ENCODE results near the gene BRD9. TPM values are rescaled to one million over a fixed set of nuclear protein-coding genes. Genes with fewer than 3 reads are reported as not detected.

BRD9 gene
- total RNA-seq, 4 donors from 2014 or later, result 35.8 to 55.3 (median 49.0) TPM

DNA sequence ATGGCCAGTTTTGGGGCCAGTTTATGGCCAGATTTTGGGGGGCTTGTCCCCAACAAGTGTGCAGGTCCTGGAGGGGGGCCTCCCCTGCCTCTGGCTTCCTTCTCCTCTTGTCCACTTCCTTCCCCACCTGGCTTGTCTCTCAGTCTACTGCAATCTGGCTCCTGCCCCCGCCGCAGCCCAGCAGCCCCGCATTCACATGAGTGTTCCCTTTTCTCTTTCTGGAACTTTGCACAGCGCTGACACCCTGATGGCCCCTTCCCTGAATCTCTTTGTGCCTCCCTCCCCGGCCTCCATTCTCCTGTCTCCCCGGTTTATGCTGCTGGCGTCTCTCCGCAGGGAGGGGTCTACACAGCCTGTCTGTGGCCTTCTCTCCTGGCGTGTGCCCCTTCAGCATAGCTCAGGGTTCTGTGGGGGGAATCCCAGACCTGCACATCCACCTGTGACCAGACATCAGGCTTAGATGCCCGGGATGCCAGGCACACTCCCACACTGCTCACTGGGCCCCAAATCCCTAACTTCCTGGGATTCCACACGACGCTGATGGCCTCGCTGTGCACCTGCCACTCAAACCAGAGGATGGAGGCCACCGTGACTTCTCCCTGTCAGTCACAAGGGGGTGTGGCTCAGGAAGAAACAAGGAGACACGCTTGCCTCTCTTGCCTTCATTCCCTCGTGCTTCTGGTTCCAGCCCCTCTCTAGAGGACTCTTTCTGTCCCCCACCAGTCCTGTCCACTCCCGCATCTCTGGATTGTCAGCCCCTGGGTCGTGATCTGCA is 17.6 kb upstream of the BRD9 start:
- H3K36me3 ChIP-seq, result peaks cover 0 to 19% (median 0%) of the 10 kb centered on the region in 3 donors
- H3K27ac ChIP-seq, result no peak overlapping the region
- H3K9me3 ChIP-seq, result no peaks in the 10 kb centered on the region
- no peak for TF ChIP-seq EP300 (IDR thresholded peaks at IDR 0.05)
- TF ChIP-seq CTCF (IDR thresholded peaks at IDR 0.05), result no peak
- no peak for TF ChIP-seq POLR2A (IDR thresholded peaks at IDR 0.05)
- no peak for DNase-seq (ENCODE audit: low spot score in 2 of 2)
- H3K27me3 ChIP-seq, result no peaks in the 10 kb centered on the region
- H3K4me3 ChIP-seq, result no peak overlapping the region
- no peaks in the 10 kb centered on the region for H3K4me1 ChIP-seq
- WGBS, 2 donors, result 93% methylated on average over 18 of the region's 18 CpGs

DNA sequence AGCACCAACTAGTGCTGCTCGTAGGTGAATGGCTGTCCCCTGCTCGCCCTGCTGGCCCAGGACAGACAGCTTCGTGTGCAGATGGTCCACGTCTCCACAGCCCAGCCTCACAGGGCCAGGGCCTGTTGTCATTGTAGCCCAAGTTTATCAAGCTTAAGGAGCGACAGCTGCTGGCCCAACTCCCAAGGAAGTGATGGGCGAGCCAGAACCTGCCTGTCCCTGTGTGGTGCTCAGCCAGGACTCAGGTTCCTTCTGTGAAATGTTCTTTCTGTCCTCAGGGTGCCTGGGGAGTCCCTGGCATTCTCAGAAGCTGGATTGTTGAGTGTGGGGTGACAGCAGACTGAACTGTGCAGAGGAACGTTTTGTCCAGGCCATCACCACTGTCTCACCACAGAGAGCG is 16.5 kb upstream of the BRD9 start:
- Histone ChIP-seq H3K27me3 (no peaks in the 10 kb centered on the region), H3K4me1 (no peaks in the 10 kb centered on the region), H3K27ac (no peak overlapping the region), H3K9me3 (no peaks in the 10 kb centered on the region), H3K36me3 (peaks cover 0 to 18% (median 0%) of the 10 kb centered on the region in 3 donors), H3K4me3 (no peak overlapping the region)
- whole genome bisulfite sequencing, 2 donors, result 89 to 90% methylated on average over 8 of the region's 8 CpGs
- TF ChIP-seq POLR2A (IDR thresholded peaks at IDR 0.05), result no peak
- no peak for TF ChIP-seq CTCF (IDR thresholded peaks at IDR 0.05)
- no peak for TF ChIP-seq EP300 (IDR thresholded peaks at IDR 0.05)
- no peak for DNase-seq (ENCODE audit: low spot score in 2 of 2)

DNA sequence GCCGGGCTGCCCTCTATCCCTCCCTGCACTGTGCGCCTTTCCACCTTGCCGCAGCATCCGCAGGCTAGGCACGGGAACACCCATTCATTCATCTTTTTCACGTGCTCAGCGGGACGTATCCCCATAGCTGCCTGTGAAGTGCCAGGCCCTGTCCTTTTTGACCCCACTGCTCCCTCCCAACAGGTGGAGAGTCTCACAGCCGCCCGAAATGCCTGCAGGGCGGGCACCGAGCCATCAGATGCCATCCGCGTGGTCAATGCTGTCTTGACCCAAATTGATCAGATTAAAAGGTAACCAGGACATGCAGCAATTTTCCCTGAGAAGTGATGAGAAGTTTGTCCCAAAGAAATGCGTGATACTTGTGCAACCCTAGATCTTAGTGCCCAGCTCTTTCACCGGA is 15.6 kb upstream of the BRD9 start:
- H3K27ac ChIP-seq, result no peak overlapping the region
- no peak for DNase-seq (ENCODE audit: low spot score in 2 of 2)
- no peak for TF ChIP-seq CTCF (IDR thresholded peaks at IDR 0.05)
- no peak for TF ChIP-seq EP300 (IDR thresholded peaks at IDR 0.05)
- no peak for TF ChIP-seq POLR2A (IDR thresholded peaks at IDR 0.05)
- H3K4me3 ChIP-seq, result no peak overlapping the region
- no peaks in the 10 kb centered on the region for H3K4me1 ChIP-seq
- 95 to 97% methylated on average over 16 of the region's 16 CpGs for WGBS, 2 donors
- peaks cover 0 to 18% (median 0%) of the 10 kb centered on the region in 3 donors for H3K36me3 ChIP-seq
- no peaks in the 10 kb centered on the region for H3K27me3 ChIP-seq
- H3K9me3 ChIP-seq, result no peaks in the 10 kb centered on the region

GRCh38 chr5:907366-907910 is 14.8 kb upstream of the BRD9 start:
- Histone ChIP-seq H3K27ac (no peak overlapping the region), H3K4me3 (no peak overlapping the region), H3K27me3 (no peaks in the 10 kb centered on the region), H3K4me1 (no peaks in the 10 kb centered on the region), H3K9me3 (no peaks in the 10 kb centered on the region), H3K36me3 (peaks cover 0 to 18% (median 0%) of the 10 kb centered on the region in 3 donors)
- 95 to 96% methylated on average over 7 of the region's 7 CpGs for WGBS, 2 donors
- TF ChIP-seq POLR2A (IDR thresholded peaks at IDR 0.05), result no peak
- no peak for TF ChIP-seq EP300 (IDR thresholded peaks at IDR 0.05)
- no peak for TF ChIP-seq CTCF (IDR thresholded peaks at IDR 0.05)
- DNase-seq (ENCODE audit: low spot score in 2 of 2), result no peak

DNA sequence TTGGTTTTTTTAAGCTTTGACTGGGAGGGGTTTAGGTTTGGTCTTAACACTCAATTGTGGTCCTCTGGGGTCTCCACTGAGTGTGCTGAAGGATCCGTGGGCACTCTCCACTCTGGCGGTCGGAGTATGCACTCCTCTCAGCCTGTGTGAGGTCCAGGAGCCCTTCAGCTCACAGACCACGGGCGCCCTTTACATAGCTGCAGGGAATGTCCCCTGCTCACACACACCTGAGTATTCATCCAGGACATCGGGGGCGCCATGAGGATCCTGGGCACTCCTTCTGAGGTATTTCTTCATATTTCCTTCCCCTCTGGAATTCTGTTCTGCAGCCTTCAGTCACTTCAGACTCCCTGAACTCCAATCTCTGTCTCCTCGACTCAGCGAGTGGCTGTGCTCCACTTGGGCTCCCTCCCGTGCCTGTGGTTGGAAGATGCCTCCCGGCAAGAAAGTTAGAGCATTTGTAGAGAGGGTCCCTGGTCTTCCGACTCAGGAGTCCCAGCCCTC is 12.6 kb upstream of the BRD9 start:
- no peak for DNase-seq (ENCODE audit: low spot score in 2 of 2)
- Histone ChIP-seq H3K9me3 (no peaks in the 10 kb centered on the region), H3K27ac (no peak overlapping the region), H3K4me1 (no peaks in the 10 kb centered on the region), H3K4me3 (no peak overlapping the region), H3K36me3 (peaks cover 0 to 18% (median 0%) of the 10 kb centered on the region in 3 donors), H3K27me3 (no peaks in the 10 kb centered on the region)
- WGBS, 2 donors, result 91 to 96% methylated on average over 12 of the region's 12 CpGs
- no peak for TF ChIP-seq EP300 (IDR thresholded peaks at IDR 0.05)
- no peak for TF ChIP-seq CTCF (IDR thresholded peaks at IDR 0.05)
- no peak for TF ChIP-seq POLR2A (IDR thresholded peaks at IDR 0.05)

Data from tibial nerve (tissue), 4 donors.